ENCODE measurements around the gene FAM171A2.

The FAM171A2 gene

DNA sequence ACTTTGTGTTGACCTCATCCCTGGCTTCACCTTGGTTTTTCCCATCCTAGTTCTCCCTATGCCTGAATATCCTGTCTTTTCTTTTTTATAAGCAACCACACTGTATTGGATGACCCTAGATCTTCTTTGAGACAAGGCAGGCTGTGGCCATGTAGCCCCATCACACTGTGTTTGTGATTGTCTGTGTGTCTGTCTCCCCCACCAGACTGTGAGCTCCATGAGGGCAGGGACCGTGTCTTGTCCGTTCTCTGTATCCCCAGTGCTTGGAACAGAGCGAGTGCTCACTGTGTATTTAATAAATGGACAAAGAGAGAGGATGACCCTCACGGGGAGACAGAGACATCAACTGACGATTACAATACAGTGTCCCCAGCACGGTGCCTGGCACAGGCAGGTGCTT, 46.1 kb downstream of the FAM171A2 start:
- no peak for DNase-seq

DNA sequence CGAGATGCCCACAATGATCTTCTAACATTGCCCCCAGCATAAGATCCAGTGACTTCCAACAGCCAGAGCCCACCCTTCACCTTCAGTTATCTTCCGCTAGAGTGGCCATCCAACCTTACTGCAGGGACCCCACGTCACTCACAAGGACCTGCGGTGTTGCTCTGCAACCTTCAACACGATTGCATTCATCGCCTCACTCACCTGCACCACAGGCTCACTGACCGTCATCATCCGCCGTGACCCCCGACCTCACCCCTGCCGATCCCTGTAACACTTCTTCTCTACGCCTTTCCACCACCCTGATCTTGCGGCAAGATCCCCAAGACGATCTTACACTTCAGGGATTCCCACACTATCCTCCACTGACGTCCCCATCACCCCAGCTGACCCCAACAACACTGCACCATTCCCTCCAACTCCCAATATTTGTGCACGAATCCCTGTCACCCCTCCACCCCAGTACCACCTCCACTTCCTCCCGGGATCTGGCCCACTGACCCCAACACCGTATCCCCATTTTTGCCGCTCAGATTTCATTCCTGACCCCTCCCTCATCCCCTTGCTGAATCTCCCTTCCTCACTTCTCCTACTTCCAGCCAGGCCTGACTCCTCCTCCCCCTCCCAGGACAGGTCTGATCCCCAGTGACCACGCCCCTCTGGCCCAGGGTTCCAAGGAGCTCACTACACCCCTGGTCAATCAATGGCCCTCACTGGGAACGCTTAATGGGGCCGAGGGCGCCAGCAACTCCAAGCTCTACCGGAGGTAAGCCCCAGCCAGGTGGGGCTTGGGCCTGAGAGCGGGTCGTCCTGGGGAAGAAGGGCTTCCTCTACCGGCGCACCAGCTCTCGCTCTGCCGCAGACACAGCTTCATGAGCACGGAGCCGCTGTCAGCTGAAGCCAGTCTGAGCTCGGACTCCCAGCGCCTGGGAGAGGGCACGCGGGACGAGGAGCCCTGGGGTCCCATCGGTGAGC, 47.6 kb downstream of the FAM171A2 start:
- no peak for DNase-seq

DNA sequence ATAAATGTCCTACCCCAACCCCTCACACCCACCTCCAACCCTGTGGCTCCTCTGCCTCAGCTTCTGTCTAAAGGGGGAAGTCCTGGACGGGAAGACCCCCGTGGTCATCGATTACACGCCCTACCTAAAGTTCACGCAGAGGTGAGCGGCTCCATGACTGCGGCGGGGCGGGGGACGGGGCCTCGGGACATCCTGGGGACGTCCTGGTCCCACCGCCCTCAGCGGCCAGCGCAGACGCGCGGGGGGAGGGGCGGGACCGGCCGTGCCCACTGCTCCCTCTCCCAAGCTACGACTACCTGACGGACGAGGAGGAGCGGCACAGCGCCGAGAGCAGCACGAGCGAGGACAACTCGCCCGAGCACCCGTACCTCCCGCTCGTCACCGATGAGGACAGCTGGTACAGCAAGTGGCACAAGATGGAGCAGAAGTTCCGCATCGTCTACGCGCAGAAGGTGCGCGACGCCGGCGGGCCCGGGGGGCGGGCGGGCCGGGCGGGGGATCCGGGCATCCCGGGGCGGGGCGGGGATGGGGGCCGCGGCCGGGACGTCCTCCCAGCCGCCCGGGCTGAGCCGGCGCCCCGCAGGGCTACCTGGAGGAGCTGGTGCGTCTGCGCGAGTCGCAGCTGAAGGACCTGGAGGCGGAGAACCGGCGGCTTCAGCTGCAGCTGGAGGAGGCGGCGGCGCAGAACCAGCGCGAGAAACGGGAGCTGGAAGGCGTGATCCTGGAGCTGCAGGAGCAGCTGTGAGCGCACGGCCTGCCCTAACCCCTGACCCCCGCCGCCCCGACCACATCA, 48.6 kb downstream of the FAM171A2 start:
- DNase-seq, result no peak

DNA sequence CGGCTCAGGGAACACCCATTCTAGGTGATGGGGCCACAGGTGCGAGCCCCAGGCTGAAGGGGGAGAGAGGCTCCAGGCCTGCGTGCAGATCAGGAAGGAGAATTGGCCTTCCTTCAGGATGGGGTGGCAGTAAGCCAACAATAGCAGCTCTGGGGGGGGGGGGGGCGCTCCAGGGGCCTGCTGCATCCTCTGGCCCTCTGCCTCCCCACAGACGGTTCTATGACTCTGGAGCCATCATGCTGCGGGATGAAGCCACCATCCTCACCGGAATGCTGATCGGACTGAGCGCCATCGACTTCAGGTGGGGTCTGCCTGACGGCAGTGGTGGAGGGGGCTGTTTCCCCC, 49.2 kb downstream of the FAM171A2 start:
- no peak for DNase-seq

DNA sequence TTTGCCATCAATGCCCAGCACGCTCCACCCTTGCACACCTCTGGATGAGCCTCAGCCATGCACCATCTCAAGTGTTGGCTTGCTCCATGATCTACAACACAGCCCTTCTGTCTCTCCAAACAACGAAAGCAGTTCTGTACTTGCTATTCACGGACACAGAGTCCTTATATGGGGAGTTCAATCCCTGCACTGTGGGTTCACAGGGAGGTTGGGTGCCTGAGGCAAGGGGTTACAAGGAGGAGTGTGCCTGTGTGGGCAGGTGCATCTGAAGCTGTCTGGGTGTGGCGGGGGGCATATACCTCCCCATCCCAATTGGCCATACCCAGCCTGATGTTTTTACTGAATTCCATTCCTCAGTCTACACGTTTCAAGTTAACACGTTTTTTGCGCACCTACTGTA, 49.6 kb downstream of the FAM171A2 start:
- DNase-seq, result no peak

GRCh38 chr17:44312396-44313104, 51.1 kb downstream of the FAM171A2 start:
- DNase-seq, result no peak

- no peak for DNase-seq
Measured at GRCh38 chr17:44311562-44312181, 52.0 kb downstream of the FAM171A2 start.

GRCh38 chr17:44310609-44311376, 52.9 kb downstream of the FAM171A2 start:
- no peak for DNase-seq

DNA sequence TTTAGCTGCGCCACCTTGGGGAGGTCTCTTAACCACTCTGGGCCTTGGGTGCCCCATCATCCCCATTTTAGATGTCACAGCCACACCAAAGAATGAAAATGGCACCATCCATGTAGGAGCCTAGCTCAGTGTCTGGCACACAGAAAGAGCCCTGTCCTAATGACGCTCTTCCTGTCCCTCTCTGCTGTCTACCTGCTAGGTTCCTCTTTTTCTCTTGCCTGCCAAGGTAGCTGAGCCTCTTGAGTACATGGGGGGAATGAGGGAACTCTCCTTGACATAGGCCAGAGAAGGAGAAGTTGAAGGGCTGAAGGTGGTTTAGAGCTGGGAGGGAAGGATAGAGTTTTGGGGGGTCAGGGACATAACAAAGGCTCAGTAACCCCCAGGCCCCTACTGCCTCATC, 53.5 kb downstream of the FAM171A2 start:
- no peak for DNase-seq

- no peak for DNase-seq
Measured at GRCh38 chr17:44309472-44309871, 54.2 kb downstream of the FAM171A2 start.

- no peak for DNase-seq
Measured at GRCh38 chr17:44308865-44309264, 54.8 kb downstream of the FAM171A2 start.

- no peak for DNase-seq
Measured at GRCh38 chr17:44308320-44308818, 55.3 kb downstream of the FAM171A2 start, which contains the start of gene RUNDC3A. Gene RUNDC3A, plus strand, starts transcription at chr17:44308601. Its CDS starts 232 bp downstream, at chr17:44308833.

DNA sequence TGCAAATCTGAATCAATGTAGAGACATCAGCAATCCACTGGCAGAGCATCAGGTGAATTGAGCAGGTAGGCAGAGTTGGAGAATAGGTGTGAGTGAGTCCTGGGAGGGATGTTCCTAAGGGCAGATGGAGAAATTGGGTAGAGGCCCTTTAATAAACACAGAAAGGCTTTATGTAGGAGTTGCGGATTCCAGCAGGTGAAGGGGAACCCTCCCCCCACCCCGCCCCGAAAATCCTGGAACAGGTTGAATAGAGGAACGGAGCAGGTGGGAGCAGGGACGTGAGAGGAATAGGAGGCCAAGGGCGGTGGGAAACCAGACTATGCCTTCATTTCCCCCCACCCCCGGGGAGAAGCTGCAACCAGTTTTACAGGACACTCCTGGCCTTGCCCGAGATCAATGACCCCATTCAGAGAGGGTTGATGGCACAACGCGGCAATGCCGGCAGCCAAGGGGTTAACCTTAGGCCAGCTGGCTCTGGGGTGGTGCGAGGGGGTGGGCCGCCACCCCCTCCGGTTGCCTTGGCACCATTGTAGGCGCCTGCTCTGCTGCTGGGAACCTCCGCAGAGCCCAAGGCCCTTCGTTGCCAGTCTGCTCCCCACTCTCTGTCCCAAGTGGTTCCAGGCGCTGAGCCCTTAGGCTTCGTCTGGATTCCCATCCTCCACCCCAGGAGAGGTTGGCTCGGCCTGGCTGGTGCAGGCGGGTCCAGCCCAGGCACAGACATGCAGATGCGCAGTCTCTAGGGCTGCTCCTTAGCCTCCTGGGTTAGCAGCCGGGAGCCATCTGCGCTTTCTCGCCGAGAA, 56.1 kb downstream of the FAM171A2 start:
- no peak for DNase-seq

GRCh38 chr17:44304651-44305050, 59.0 kb downstream of the FAM171A2 start:
- no peak for DNase-seq

All from SIG-M5 (cell line).